ENCODE data around the gene PDZD8.

Gene PDZD8

GRCh38 chr10:117360016-117360415 is 15.2 kb downstream of the PDZD8 start:
- WGBS, result 40% methylated on average over 1 of the region's 1 CpG
- H3K79me1 ChIP-seq (replicated peaks; ENCODE audit: low read length, poor library complexity, severe bottlenecking), result no peaks in the 10 kb centered on the region
- H3K36me3 ChIP-seq (ENCODE audit: control insufficient read depth in 1 of 2, insufficient read depth in 2 of 2, low read depth in 1 of 2, low read length in 2 of 2), result no peaks in the 10 kb centered on the region
- no peaks in the 10 kb centered on the region for H3K27me3 ChIP-seq (ENCODE audit: control insufficient read depth in 1 of 2, insufficient read depth in 1 of 2, low read length in 2 of 2)
- H3K9me3 ChIP-seq (ENCODE audit: control insufficient read depth, low read length), result no peaks in the 10 kb centered on the region
- H4K91ac ChIP-seq (ENCODE audit: low read length), result no peak overlapping the region
- peak overlapping the region; percentile 45 for H3K27ac ChIP-seq (ENCODE audit: low read length, poor library complexity, severe bottlenecking)
- no peak overlapping the region for H3K14ac ChIP-seq (ENCODE audit: low read length in 2 of 2)
- H3K4me3 ChIP-seq (ENCODE audit: insufficient read depth in 1 of 2, low read depth in 1 of 2, low read length in 2 of 2), result no peak overlapping the region
- H2AFZ ChIP-seq (ENCODE audit: low read depth, low read length), result no peak overlapping the region
- no peak overlapping the region for H2BK15ac ChIP-seq (ENCODE audit: low read depth, poor library complexity, severe bottlenecking)
- no peak overlapping the region for H3K9ac ChIP-seq (ENCODE audit: low read length)
- H3K4ac ChIP-seq (ENCODE audit: low read depth in 1 of 2, low read length in 2 of 2), result no peak overlapping the region
- H2BK12ac ChIP-seq (ENCODE audit: low read length in 2 of 2), result no peak overlapping the region
- H3K18ac ChIP-seq (ENCODE audit: low read depth in 1 of 2, low read length in 2 of 2), result no peak overlapping the region
- H2AK5ac ChIP-seq (ENCODE audit: low read length, severe bottlenecking), result no peak overlapping the region
- no peak for DNase-seq
- H3K23ac ChIP-seq (ENCODE audit: low read length in 2 of 2), result no peak overlapping the region
- peaks cover 3% of the 10 kb centered on the region for H3K4me1 ChIP-seq (ENCODE audit: control insufficient read depth, insufficient read depth, low read depth, low read length)
- H2BK5ac ChIP-seq (ENCODE audit: low read depth, low read length, poor library complexity, severe bottlenecking), result no peak overlapping the region
- H2BK120ac ChIP-seq (ENCODE audit: low read depth, low read length), result no peak overlapping the region
- peak overlapping the region; percentile 29 for H3K4me2 ChIP-seq (ENCODE audit: low read length, poor library complexity, severe bottlenecking)
- H4K8ac ChIP-seq (ENCODE audit: low read length), result no peak overlapping the region

- 100% methylated on average over 3 of the region's 3 CpGs for WGBS
- Histone ChIP-seq H3K79me1 (replicated peaks; ENCODE audit: low read length, poor library complexity, severe bottlenecking) (peaks cover 7% of the 10 kb centered on the region), H2BK12ac (ENCODE audit: low read length in 2 of 2) (no peak overlapping the region), H2BK5ac (ENCODE audit: low read depth, low read length, poor library complexity, severe bottlenecking) (no peak overlapping the region), H3K9me3 (ENCODE audit: control insufficient read depth, low read length) (no peaks in the 10 kb centered on the region), H2AK5ac (ENCODE audit: low read length, severe bottlenecking) (no peak overlapping the region), H3K4me2 (ENCODE audit: low read length, poor library complexity, severe bottlenecking) (no peak overlapping the region), H3K4me3 (ENCODE audit: insufficient read depth in 1 of 2, low read depth in 1 of 2, low read length in 2 of 2) (no peak overlapping the region), H2AFZ (ENCODE audit: low read depth, low read length) (no peak overlapping the region), H2BK120ac (ENCODE audit: low read depth, low read length) (no peak overlapping the region), H3K4me1 (ENCODE audit: control insufficient read depth, insufficient read depth, low read depth, low read length) (peaks cover 3% of the 10 kb centered on the region), H3K27ac (ENCODE audit: low read length, poor library complexity, severe bottlenecking) (no peak overlapping the region), H4K8ac (ENCODE audit: low read length) (no peak overlapping the region), H2BK15ac (ENCODE audit: low read depth, poor library complexity, severe bottlenecking) (no peak overlapping the region), H4K91ac (ENCODE audit: low read length) (no peak overlapping the region), H3K23ac (ENCODE audit: low read length in 2 of 2) (no peak overlapping the region), H3K14ac (ENCODE audit: low read length in 2 of 2) (no peak overlapping the region), H3K4ac (ENCODE audit: low read depth in 1 of 2, low read length in 2 of 2) (no peak overlapping the region), H3K36me3 (ENCODE audit: control insufficient read depth in 1 of 2, insufficient read depth in 2 of 2, low read depth in 1 of 2, low read length in 2 of 2) (no peaks in the 10 kb centered on the region), H3K27me3 (ENCODE audit: control insufficient read depth in 1 of 2, insufficient read depth in 1 of 2, low read length in 2 of 2) (no peaks in the 10 kb centered on the region), H3K18ac (ENCODE audit: low read depth in 1 of 2, low read length in 2 of 2) (no peak overlapping the region), H3K9ac (ENCODE audit: low read length) (no peak overlapping the region)
- DNase-seq, result no peak
Observed at GRCh38 chr10:117355072-117355471, 20.2 kb downstream of the PDZD8 start.

GRCh38 chr10:117353684-117354083 is 21.6 kb downstream of the PDZD8 start:
- Histone ChIP-seq H3K9ac (ENCODE audit: low read length) (no peak overlapping the region), H2BK5ac (ENCODE audit: low read depth, low read length, poor library complexity, severe bottlenecking) (no peak overlapping the region), H3K18ac (ENCODE audit: low read depth in 1 of 2, low read length in 2 of 2) (no peak overlapping the region), H3K79me1 (replicated peaks; ENCODE audit: low read length, poor library complexity, severe bottlenecking) (peaks cover 10% of the 10 kb centered on the region), H2BK12ac (ENCODE audit: low read length in 2 of 2) (no peak overlapping the region), H2BK15ac (ENCODE audit: low read depth, poor library complexity, severe bottlenecking) (no peak overlapping the region), H3K4ac (ENCODE audit: low read depth in 1 of 2, low read length in 2 of 2) (no peak overlapping the region), H3K9me3 (ENCODE audit: control insufficient read depth, low read length) (no peaks in the 10 kb centered on the region), H3K36me3 (ENCODE audit: control insufficient read depth in 1 of 2, insufficient read depth in 2 of 2, low read depth in 1 of 2, low read length in 2 of 2) (no peaks in the 10 kb centered on the region), H3K4me1 (ENCODE audit: control insufficient read depth, insufficient read depth, low read depth, low read length) (peaks cover 3% of the 10 kb centered on the region), H3K23ac (ENCODE audit: low read length in 2 of 2) (no peak overlapping the region), H3K4me2 (ENCODE audit: low read length, poor library complexity, severe bottlenecking) (no peak overlapping the region), H2AFZ (ENCODE audit: low read depth, low read length) (no peak overlapping the region), H2AK5ac (ENCODE audit: low read length, severe bottlenecking) (no peak overlapping the region), H4K91ac (ENCODE audit: low read length) (no peak overlapping the region), H3K4me3 (ENCODE audit: insufficient read depth in 1 of 2, low read depth in 1 of 2, low read length in 2 of 2) (no peak overlapping the region), H3K27me3 (ENCODE audit: control insufficient read depth in 1 of 2, insufficient read depth in 1 of 2, low read length in 2 of 2) (no peaks in the 10 kb centered on the region), H4K8ac (ENCODE audit: low read length) (no peak overlapping the region), H3K14ac (ENCODE audit: low read length in 2 of 2) (no peak overlapping the region), H2BK120ac (ENCODE audit: low read depth, low read length) (no peak overlapping the region), H3K27ac (ENCODE audit: low read length, poor library complexity, severe bottlenecking) (no peak overlapping the region)
- no peak for DNase-seq
- WGBS, result 100% methylated on average over 1 of the region's 2 CpGs

GRCh38 chr10:117352724-117353123 is 22.5 kb downstream of the PDZD8 start:
- no peak for DNase-seq
- Histone ChIP-seq H4K91ac (ENCODE audit: low read length) (no peak overlapping the region), H2BK120ac (ENCODE audit: low read depth, low read length) (no peak overlapping the region), H4K8ac (ENCODE audit: low read length) (no peak overlapping the region), H3K27ac (ENCODE audit: low read length, poor library complexity, severe bottlenecking) (no peak overlapping the region), H3K79me1 (replicated peaks; ENCODE audit: low read length, poor library complexity, severe bottlenecking) (peaks cover 12% of the 10 kb centered on the region), H3K36me3 (ENCODE audit: control insufficient read depth in 1 of 2, insufficient read depth in 2 of 2, low read depth in 1 of 2, low read length in 2 of 2) (no peaks in the 10 kb centered on the region), H3K14ac (ENCODE audit: low read length in 2 of 2) (no peak overlapping the region), H3K4me1 (ENCODE audit: control insufficient read depth, insufficient read depth, low read depth, low read length) (peaks cover 3% of the 10 kb centered on the region), H2BK15ac (ENCODE audit: low read depth, poor library complexity, severe bottlenecking) (no peak overlapping the region), H3K27me3 (ENCODE audit: control insufficient read depth in 1 of 2, insufficient read depth in 1 of 2, low read length in 2 of 2) (no peaks in the 10 kb centered on the region), H3K4me2 (ENCODE audit: low read length, poor library complexity, severe bottlenecking) (no peak overlapping the region), H3K4ac (ENCODE audit: low read depth in 1 of 2, low read length in 2 of 2) (no peak overlapping the region), H3K4me3 (ENCODE audit: insufficient read depth in 1 of 2, low read depth in 1 of 2, low read length in 2 of 2) (no peak overlapping the region), H2BK5ac (ENCODE audit: low read depth, low read length, poor library complexity, severe bottlenecking) (no peak overlapping the region), H2AFZ (ENCODE audit: low read depth, low read length) (no peak overlapping the region), H3K18ac (ENCODE audit: low read depth in 1 of 2, low read length in 2 of 2) (no peak overlapping the region), H2AK5ac (ENCODE audit: low read length, severe bottlenecking) (no peak overlapping the region), H3K23ac (ENCODE audit: low read length in 2 of 2) (no peak overlapping the region), H3K9ac (ENCODE audit: low read length) (no peak overlapping the region), H2BK12ac (ENCODE audit: low read length in 2 of 2) (no peak overlapping the region), H3K9me3 (ENCODE audit: control insufficient read depth, low read length) (no peaks in the 10 kb centered on the region)
- 78% methylated on average over 1 of the region's 2 CpGs for WGBS

Data from mesenchymal stem cell (in vitro differentiated cells and primary cell).